Hepatocyte (in vitro differentiated cells): ENCODE results near the gene SKA3. TPM values are rescaled to one million over a fixed set of nuclear protein-coding genes. Genes with fewer than 3 reads are reported as not detected.

Experiments used
- DNase-seq: peaks from one replicate; pipeline ENCODE4 v3.0.0-alpha.2; 2016; ENCODE audit warnings: low spot score
- H2AFZ ChIP-seq: fragments of 200-600 bp; sonication (generic); 2 replicates; pipeline ENCODE4 v1.6.0; 2016; ENCODE audit warnings: antibody characterized with exemption, mild to moderate bottlenecking
- H3K27ac ChIP-seq: fragments of 200-600 bp; sonication (generic); 2 replicates; pipeline ENCODE4 v1.5.1; 2016; ENCODE audit warnings: mild to moderate bottlenecking
- H3K27me3 ChIP-seq: fragments of 200-600 bp; sonication (generic); 2 replicates; pipeline ENCODE4 v1.6.1; 2016
- H3K36me3 ChIP-seq: fragments of 200-600 bp; sonication (generic); replicated peaks from 2 replicates; pipeline ENCODE4 v1.5.1; 2016; ENCODE audit warnings: low read depth; ENCODE audit not compliant: insufficient read depth
- H3K4me1 ChIP-seq: fragments of 200-600 bp; sonication (generic); 2 replicates; pipeline ENCODE4 v1.5.1; 2016; ENCODE audit warnings: mild to moderate bottlenecking, moderate library complexity; ENCODE audit not compliant: insufficient read depth
- H3K4me2 ChIP-seq: fragments of 200-600 bp; sonication (generic); 2 replicates; pipeline ENCODE4 v1.6.0; 2016
- H3K4me3 ChIP-seq: fragments of 200-600 bp; sonication (generic); 2 replicates; pipeline ENCODE4 v1.5.1; 2016; ENCODE audit warnings: mild to moderate bottlenecking
- H3K79me2 ChIP-seq: fragments of 200-600 bp; sonication (generic); 2 replicates; pipeline ENCODE4 v1.6.0; 2017; ENCODE audit warnings: mild to moderate bottlenecking
- H3K9me2 ChIP-seq: fragments of 200-600 bp; sonication (generic); replicated peaks from 2 replicates; pipeline ENCODE4 v1.6.0; 2017; ENCODE audit warnings: mild to moderate bottlenecking; ENCODE audit not compliant: insufficient read depth
- H3K9me3 ChIP-seq: fragments of 200-600 bp; sonication (generic); 2 replicates; pipeline ENCODE4 v1.5.1; 2016; ENCODE audit warnings: low read depth, mild to moderate bottlenecking
- H4K20me1 ChIP-seq: fragments of 200-600 bp; sonication (generic); 2 replicates; pipeline ENCODE4 v1.6.0; 2016; ENCODE audit warnings: mild to moderate bottlenecking; ENCODE audit not compliant: insufficient read depth, poor library complexity, severe bottlenecking
- EZH2 ChIP-seq: fragments of 200-600 bp; sonication (generic); IDR thresholded peaks from 2 replicates; pipeline ENCODE4 v1.6.1; 2016; ENCODE audit warnings: antibody characterized with exemption, mild to moderate bottlenecking, borderline replicate concordance
- EZH2phosphoT487 ChIP-seq: fragments of 200-600 bp; sonication (generic); IDR thresholded peaks from one replicate; pipeline ENCODE4 v1.6.1; 2018; ENCODE audit warnings: antibody characterized with exemption, mild to moderate bottlenecking, low read depth, moderate library complexity; ENCODE audit not compliant: unreplicated experiment, severe bottlenecking
- WGBS: methylation state at CpG from one replicate; pipeline ENCODE4 v1.1.6; 2016; ENCODE audit warnings: low lambda C conversion rate; ENCODE audit errors: missing lambda C conversion rate; 5-methylcytosine and 5-hydroxymethylcytosine counted together
- polyA plus RNA-seq: library from polyadenylated mRNA; unstranded; fragments of >200 nt; fragmentation: Nextera tagmentation; extraction: Ambion mirVana; gene quantifications from 2 replicates; pipeline ENCODE4 v1.2.1, GENCODE V29; 2016
- small RNA-seq: library from RNA; depleted of rRNA; stranded (forward); fragments of <200 nt; gene quantifications from one replicate; pipeline ENCODE3, GENCODE V24; 2014
- total RNA-seq: library from RNA; depleted of rRNA; stranded (reverse); fragments of >200 nt; gene quantifications from 2 replicates; pipeline ENCODE4 v1.2.3, GENCODE V29; 2014
- TF ChIP-seq, protein P1 (sequence below): fragments of 200-600 bp; sonication (generic); IDR thresholded peaks from 2 replicates; pipeline ENCODE4 v1.5.1; 2016; ENCODE audit warnings: antibody characterized with exemption, mild to moderate bottlenecking; ENCODE audit not compliant: poor library complexity

The SKA3 gene
- total and polyA plus RNA-seq, 2 experiments from 2014 or later: 4.9 to 5.6 TPM

DNA sequence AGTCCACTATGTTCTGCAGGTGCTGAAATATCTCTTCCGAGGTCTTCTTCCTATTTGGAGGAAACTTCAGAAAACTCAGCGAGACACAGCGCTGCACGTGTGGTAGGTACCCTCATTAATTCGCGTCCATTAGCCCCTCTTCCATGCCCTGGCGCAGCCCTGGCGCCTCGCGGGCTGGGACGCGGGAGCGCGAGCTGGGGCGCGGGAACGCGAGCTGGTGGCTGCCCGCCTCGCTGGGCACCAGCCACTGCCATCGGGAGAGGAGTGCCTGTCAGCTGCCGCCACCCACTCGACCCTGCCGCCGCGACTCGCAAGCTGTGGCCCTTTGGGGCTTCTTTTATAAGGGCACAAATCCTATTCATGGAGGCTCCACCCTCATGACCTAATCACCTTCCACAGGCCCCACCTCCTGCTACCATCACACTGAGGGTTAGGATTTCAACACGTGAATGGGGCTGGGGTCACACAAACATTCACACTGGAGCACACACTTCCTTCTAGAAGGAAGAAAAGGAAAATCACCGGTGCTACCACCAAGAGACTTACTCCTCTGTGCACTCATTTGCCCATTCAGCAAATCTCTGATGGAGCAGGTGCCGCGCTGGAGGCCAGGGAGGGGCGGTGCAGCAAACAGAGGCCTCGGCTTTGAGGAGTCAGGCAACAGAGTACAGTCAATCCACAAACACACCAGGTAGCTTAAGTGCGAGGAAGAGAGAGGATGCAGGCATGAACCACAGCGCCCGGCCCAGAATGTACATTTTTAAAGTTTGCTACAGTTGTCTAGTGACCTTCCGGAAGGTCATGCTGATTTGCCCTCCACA is 71.9 kb downstream of the SKA3 start:
- no peak for TF ChIP-seq EZH2phosphoT487
- TF ChIP-seq, protein P1, sequence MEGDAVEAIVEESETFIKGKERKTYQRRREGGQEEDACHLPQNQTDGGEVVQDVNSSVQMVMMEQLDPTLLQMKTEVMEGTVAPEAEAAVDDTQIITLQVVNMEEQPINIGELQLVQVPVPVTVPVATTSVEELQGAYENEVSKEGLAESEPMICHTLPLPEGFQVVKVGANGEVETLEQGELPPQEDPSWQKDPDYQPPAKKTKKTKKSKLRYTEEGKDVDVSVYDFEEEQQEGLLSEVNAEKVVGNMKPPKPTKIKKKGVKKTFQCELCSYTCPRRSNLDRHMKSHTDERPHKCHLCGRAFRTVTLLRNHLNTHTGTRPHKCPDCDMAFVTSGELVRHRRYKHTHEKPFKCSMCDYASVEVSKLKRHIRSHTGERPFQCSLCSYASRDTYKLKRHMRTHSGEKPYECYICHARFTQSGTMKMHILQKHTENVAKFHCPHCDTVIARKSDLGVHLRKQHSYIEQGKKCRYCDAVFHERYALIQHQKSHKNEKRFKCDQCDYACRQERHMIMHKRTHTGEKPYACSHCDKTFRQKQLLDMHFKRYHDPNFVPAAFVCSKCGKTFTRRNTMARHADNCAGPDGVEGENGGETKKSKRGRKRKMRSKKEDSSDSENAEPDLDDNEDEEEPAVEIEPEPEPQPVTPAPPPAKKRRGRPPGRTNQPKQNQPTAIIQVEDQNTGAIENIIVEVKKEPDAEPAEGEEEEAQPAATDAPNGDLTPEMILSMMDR: no peak
- no peak for TF ChIP-seq EZH2
- Histone ChIP-seq H4K20me1 (no peaks in the 10 kb centered on the region), H3K79me2 (no peaks in the 10 kb centered on the region)

More for the DNA sequence above, 71.9 kb downstream of the SKA3 start:
- no peak overlapping the region for H2AFZ ChIP-seq
- 96% methylated on average over 35 of the region's 37 CpGs for WGBS
- H3K4me2 ChIP-seq: no peak overlapping the region
- H3K36me3 ChIP-seq: no peaks in the 10 kb centered on the region
- H3K9me2 ChIP-seq: no peaks in the 10 kb centered on the region
- no peak overlapping the region for H3K4me3 ChIP-seq
- no peaks in the 10 kb centered on the region for H3K9me3 ChIP-seq
- no peaks in the 10 kb centered on the region for H3K27me3 ChIP-seq
- H3K4me1 ChIP-seq: no peaks in the 10 kb centered on the region
- no peak overlapping the region for H3K27ac ChIP-seq
- DNase-seq: no peak

Small RNA genes lying within 50 kb of the gene (small RNA-seq; reads per million reads assigned to genes)
- gene AL158032.1 (not detected), gene RF00086 (not detected), gene RF02116 (not detected)

Other genes starting within 250 kb of the SKA3 start
- gene LATS2, start 115.0 kb downstream of the SKA3 start, total RNA-seq: 15.5 and 17.1 TPM in 2 replicates
- 5.6 and 6.2 TPM in 2 replicates for gene LATS2, start 115.0 kb downstream of the SKA3 start, polyA plus RNA-seq
- 68.7 and 81.0 TPM in 2 replicates for gene SAP18, start 36.4 kb downstream of the SKA3 start, total RNA-seq
- gene SAP18, start 36.4 kb downstream of the SKA3 start, polyA plus RNA-seq: 348 and 401 TPM in 2 replicates
- 25.1 and 26.6 TPM in 2 replicates for gene MRPL57, start 106 bp upstream of the SKA3 start, total RNA-seq
- gene MRPL57, start 106 bp upstream of the SKA3 start, polyA plus RNA-seq: 54.1 and 57.1 TPM in 2 replicates